HG03457 (cell line): ENCODE data around the gene MFNG.
"Not testable (repeated sequence)": the region's sequence is repeated elsewhere in the genome, so short reads cannot be mapped to it uniquely, and the experiment has no call there.

Experiments
- ATAC-seq: cut with Tn5 transposase; IDR thresholded peaks from one replicate; pipeline ENCODE4 v1.9.1; 2021; ENCODE audit warnings: moderate number of reproducible peaks; ENCODE audit not compliant: unreplicated experiment

Gene MFNG

GRCh38 chr22:37476389-37477329 lies 9.5 kb downstream of the MFNG start:
- ATAC-seq, result no peak

- ATAC-seq, result no peak
These were observed 11.6 kb downstream of the MFNG start for GRCh38 chr22:37474447-37475090.

- ATAC-seq, result no peak
These were observed 12.7 kb downstream of the MFNG start for GRCh38 chr22:37473437-37473946.

- no peak for ATAC-seq
These were observed 13.7 kb downstream of the MFNG start for GRCh38 chr22:37472418-37473006.

GRCh38 chr22:37471727-37472417 lies 14.3 kb downstream of the MFNG start:
- no peak for ATAC-seq

- ATAC-seq, result no peak
These were observed 16.1 kb downstream of the MFNG start for GRCh38 chr22:37470087-37470445.

- no peak for ATAC-seq
These were observed 16.6 kb downstream of the MFNG start for GRCh38 chr22:37469416-37470086.

- not testable (repeated sequence) for ATAC-seq
These were observed 17.9 kb downstream of the MFNG start for GRCh38 chr22:37468201-37468695.

GRCh38 chr22:37467391-37467955 lies 18.7 kb downstream of the MFNG start:
- ATAC-seq, result no peak

GRCh38 chr22:37464181-37464580 lies 22.0 kb downstream of the MFNG start:
- ATAC-seq, result no peak

- no peak for ATAC-seq
These were observed 23.2 kb downstream of the MFNG start for GRCh38 chr22:37462983-37463382.

- ATAC-seq, result no peak
These were observed 23.7 kb downstream of the MFNG start for GRCh38 chr22:37462436-37462835.

GRCh38 chr22:37461961-37462360 lies 24.2 kb downstream of the MFNG start:
- ATAC-seq, result no peak

- no peak for ATAC-seq
These were observed 25.5 kb downstream of the MFNG start for GRCh38 chr22:37460684-37461083.

GRCh38 chr22:37459206-37459605 lies 27.0 kb downstream of the MFNG start:
- ATAC-seq, result no peak

GRCh38 chr22:37457093-37457893 lies 28.9 kb downstream of the MFNG start:
- no peak for ATAC-seq

GRCh38 chr22:37456346-37456745 lies 29.8 kb downstream of the MFNG start:
- ATAC-seq, result no peak

- ATAC-seq, result no peak
These were observed 30.3 kb downstream of the MFNG start for GRCh38 chr22:37455896-37456295.
